ENCODE data around the gene NGFR. TPM values are rescaled to one million over a fixed set of nuclear protein-coding genes. Genes with fewer than 3 reads are reported as not detected.

The NGFR gene
- total and polyA plus RNA-seq, 12 donors: 1.8 to 22.9 (median 4.7) TPM

DNA sequence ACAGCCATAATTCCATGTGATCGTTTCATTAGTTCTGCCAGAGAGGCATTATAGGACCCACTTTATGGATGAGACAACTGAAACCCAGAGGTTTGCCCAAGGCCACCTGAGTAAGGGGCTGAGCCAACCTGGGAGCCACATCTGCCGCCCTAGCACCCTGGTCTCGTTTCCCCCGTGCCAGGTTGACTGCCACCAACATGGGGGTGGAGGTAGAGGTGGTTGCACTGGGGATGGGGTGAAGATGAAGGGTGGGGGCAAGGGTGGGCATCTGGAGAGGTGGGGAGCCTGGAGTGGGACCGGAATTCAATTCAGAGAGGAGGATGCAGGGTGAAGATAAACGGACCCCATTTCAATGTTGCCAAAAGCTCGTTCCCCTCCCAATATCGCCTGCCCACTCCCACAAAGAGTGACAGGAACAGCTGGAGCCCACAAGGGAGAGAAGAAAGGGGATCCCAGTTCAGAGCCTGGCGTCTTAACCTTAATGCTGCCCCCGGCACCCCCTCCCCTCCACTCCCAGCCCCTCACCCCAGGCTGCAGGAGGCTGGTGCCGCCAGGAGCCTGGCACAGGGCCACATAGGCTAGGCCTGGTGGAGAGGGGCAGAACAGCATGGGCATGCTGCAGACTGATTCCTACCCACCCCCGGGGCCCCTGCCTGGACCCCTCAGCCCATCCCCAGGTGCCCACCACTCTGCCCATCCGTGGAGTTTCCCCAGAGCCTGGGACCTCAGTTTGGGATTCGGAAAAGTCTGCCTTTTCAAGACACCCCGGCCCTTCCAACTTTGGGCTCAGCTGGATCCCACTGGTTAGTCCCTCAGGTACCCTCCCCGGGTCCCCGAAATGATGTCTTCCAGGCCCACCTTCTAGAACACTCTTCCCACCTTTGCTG lies 29.6 kb downstream of the NGFR start:
- TF ChIP-seq, protein P1, sequence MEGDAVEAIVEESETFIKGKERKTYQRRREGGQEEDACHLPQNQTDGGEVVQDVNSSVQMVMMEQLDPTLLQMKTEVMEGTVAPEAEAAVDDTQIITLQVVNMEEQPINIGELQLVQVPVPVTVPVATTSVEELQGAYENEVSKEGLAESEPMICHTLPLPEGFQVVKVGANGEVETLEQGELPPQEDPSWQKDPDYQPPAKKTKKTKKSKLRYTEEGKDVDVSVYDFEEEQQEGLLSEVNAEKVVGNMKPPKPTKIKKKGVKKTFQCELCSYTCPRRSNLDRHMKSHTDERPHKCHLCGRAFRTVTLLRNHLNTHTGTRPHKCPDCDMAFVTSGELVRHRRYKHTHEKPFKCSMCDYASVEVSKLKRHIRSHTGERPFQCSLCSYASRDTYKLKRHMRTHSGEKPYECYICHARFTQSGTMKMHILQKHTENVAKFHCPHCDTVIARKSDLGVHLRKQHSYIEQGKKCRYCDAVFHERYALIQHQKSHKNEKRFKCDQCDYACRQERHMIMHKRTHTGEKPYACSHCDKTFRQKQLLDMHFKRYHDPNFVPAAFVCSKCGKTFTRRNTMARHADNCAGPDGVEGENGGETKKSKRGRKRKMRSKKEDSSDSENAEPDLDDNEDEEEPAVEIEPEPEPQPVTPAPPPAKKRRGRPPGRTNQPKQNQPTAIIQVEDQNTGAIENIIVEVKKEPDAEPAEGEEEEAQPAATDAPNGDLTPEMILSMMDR (IDR thresholded peaks at IDR 0.05): no peak
- Histone ChIP-seq H3K9me3 (no peaks in the 10 kb centered on the region), H3K27me3 (peaks cover 0 to 84% (median 10%) of the 10 kb centered on the region in 7 donors), H3K4me1 (peaks cover 0 to 27% (median 0%) of the 10 kb centered on the region in 9 donors), H3K36me3 (no peaks in the 10 kb centered on the region), H3K4me3 (no peak overlapping the region), H3K27ac (no peak overlapping the region)
- intact Hi-C loops (cut with DNase I): no loop called here
- WGBS, 2 donors: 87% methylated on average over 15 to 17 of the region's 17 CpGs
- no peak for ATAC-seq
- no peak for DNase-seq

GRCh38 chr17:49525831-49526741 lies 31.0 kb downstream of the NGFR start:
- H3K4me1 ChIP-seq: peaks cover 0 to 18% (median 0%) of the 10 kb centered on the region in 9 donors
- H3K4me3 ChIP-seq: no peak overlapping the region
- DNase-seq (peak in 1 of 2 donors; percentile 42), ATAC-seq (peak; percentile 54 to 88 (median 72))
- H3K36me3 ChIP-seq: no peaks in the 10 kb centered on the region
- 76 to 77% methylated on average over 24 of the region's 24 CpGs for WGBS, 2 donors
- TF ChIP-seq, protein P1 (IDR thresholded peaks at IDR 0.05): no peak
- intact Hi-C loops (cut with DNase I): no loop called here
- H3K9me3 ChIP-seq: no peaks in the 10 kb centered on the region
- H3K27me3 ChIP-seq: peaks cover 0 to 80% (median 13%) of the 10 kb centered on the region in 7 donors
- peak overlapping the region in 1 of 10 donors; percentile 19 for H3K27ac ChIP-seq

GRCh38 chr17:49527927-49528651 lies 33.0 kb downstream of the NGFR start:
- intact Hi-C loops (cut with DNase I): no loop called here
- DNase-seq: no peak
- H3K9me3 ChIP-seq: no peaks in the 10 kb centered on the region
- TF ChIP-seq, protein P1 (IDR thresholded peaks at IDR 0.05): no peak
- H3K36me3 ChIP-seq: no peaks in the 10 kb centered on the region
- no peak overlapping the region for H3K4me3 ChIP-seq
- H3K27me3 ChIP-seq: peaks cover 0 to 77% (median 12%) of the 10 kb centered on the region in 7 donors
- 73 to 78% methylated on average over 11 of the region's 11 CpGs for WGBS, 2 donors
- H3K4me1 ChIP-seq: peaks cover 0 to 6% (median 0%) of the 10 kb centered on the region in 9 donors
- no peak overlapping the region for H3K27ac ChIP-seq
- ATAC-seq: no peak

Data from heart right ventricle (tissue), 16 donors.